Measurements from ENCODE around the gene NRP1.

GRCh38 chr10:33212061-33212748, 122.3 kb downstream of the NRP1 start:
- no peak for TF ChIP-seq CTCF (IDR thresholded peaks at IDR 0.05)
- TF ChIP-seq POLR2AphosphoS5 (IDR thresholded peaks at IDR 0.05), result no peak
- TF ChIP-seq POLR2A (IDR thresholded peaks at IDR 0.05), result no peak
